GM23338 (cell line): ENCODE results near the gene UNC5B. TPM values are rescaled to one million over a fixed set of nuclear protein-coding genes. Genes with fewer than 3 reads are reported as not detected.

ENCODE experiments used
- ATAC-seq: fragments of 200-7000 bp; cut with Tn5 transposase; 3 replicates; pipeline ENCODE4 v1.9.1; 2020
- DNase-seq: peaks from one replicate; pipeline ENCODE4 v3.0.0-alpha.2; 2015; ENCODE audit warnings: low spot score
- H2AFZ ChIP-seq: fragments of 200-600 bp; sonication (generic); 2 replicates; pipeline ENCODE4 v1.8.0; 2016; ENCODE audit warnings: antibody characterized with exemption, mild to moderate bottlenecking, moderate library complexity
- H3F3A ChIP-seq: fragments of 200-600 bp; sonication (generic); replicated peaks from 2 replicates; pipeline ENCODE4 v1.8.0; 2017; ENCODE audit warnings: antibody characterized with exemption, mixed run types, low read depth
- H3K27ac ChIP-seq: fragments of 200-600 bp; sonication (generic); 2 replicates; pipeline ENCODE4 v1.6.1; 2016; ENCODE audit warnings: low read depth
- H3K27me3 ChIP-seq: fragments of 200-600 bp; sonication (generic); 2 replicates; pipeline ENCODE4 v1.8.0; 2016; ENCODE audit warnings: mild to moderate bottlenecking, mixed run types, moderate library complexity; ENCODE audit not compliant: insufficient read depth
- H3K36me3 ChIP-seq: fragments of 200-600 bp; sonication (generic); 2 replicates; pipeline ENCODE4 v1.8.0; 2016; ENCODE audit warnings: mild to moderate bottlenecking; ENCODE audit not compliant: insufficient read depth
- H3K4me1 ChIP-seq: fragments of 200-600 bp; sonication (generic); 2 replicates; pipeline ENCODE4 v1.8.0; 2016; ENCODE audit warnings: mild to moderate bottlenecking, moderate library complexity; ENCODE audit not compliant: insufficient read depth
- H3K4me2 ChIP-seq: fragments of 200-600 bp; sonication (generic); 2 replicates; pipeline ENCODE4 v1.7.1; 2017; ENCODE audit warnings: mixed run types
- H3K4me3 ChIP-seq: fragments of 200-600 bp; sonication (generic); 2 replicates; pipeline ENCODE4 v1.6.1; 2016; ENCODE audit warnings: mixed run types
- H3K79me2 ChIP-seq: fragments of 200-600 bp; sonication (generic); replicated peaks from 2 replicates; pipeline ENCODE4 v1.8.0; 2017; ENCODE audit warnings: mild to moderate bottlenecking; ENCODE audit not compliant: insufficient read depth
- H3K9me2 ChIP-seq: fragments of 200-600 bp; sonication (generic); 2 replicates; pipeline ENCODE4 v1.8.0; 2017; ENCODE audit not compliant: insufficient read depth
- H4K20me1 ChIP-seq: fragments of 200-600 bp; sonication (generic); replicated peaks from 2 replicates; pipeline ENCODE4 v1.8.0; 2017; ENCODE audit warnings: mild to moderate bottlenecking; ENCODE audit not compliant: insufficient read depth
- H3K27ac Mint-ChIP-seq: 2 replicates; pipeline ENCODE4 v1.8.0; 2020; ENCODE audit warnings: inconsistent platforms, mild to moderate bottlenecking, moderate library complexity, mixed read lengths
- H3K27me3 Mint-ChIP-seq: 3 replicates; pipeline ENCODE4 v1.8.0; 2022; ENCODE audit warnings: low read depth, mild to moderate bottlenecking, moderate library complexity, mixed read lengths, inconsistent platforms; ENCODE audit not compliant: insufficient read depth, poor library complexity
- H3K36me3 Mint-ChIP-seq: 3 replicates; pipeline ENCODE4 v1.8.0; 2021; ENCODE audit warnings: low read depth, mild to moderate bottlenecking, inconsistent platforms, moderate library complexity, mixed read lengths
- H3K4me1 Mint-ChIP-seq: 3 replicates; pipeline ENCODE4 v1.8.0; 2020; ENCODE audit warnings: mild to moderate bottlenecking, inconsistent platforms, mixed read lengths
- H3K4me3 Mint-ChIP-seq: 3 replicates; pipeline ENCODE4 v1.8.0; 2021; ENCODE audit warnings: moderate library complexity, mild to moderate bottlenecking, inconsistent platforms, mixed read lengths
- H3K9me3 Mint-ChIP-seq: 3 replicates; pipeline ENCODE4 v1.8.0; 2020; ENCODE audit warnings: moderate library complexity, mild to moderate bottlenecking, inconsistent platforms, mixed read lengths
- CTCF ChIP-seq, 2 experiments: fragments of 200-600 bp in 1 of 2; sonication (generic) in 1 of 2; conservative IDR thresholded peaks; 2 replicates each; pipeline versions ENCODE4 v1.5.1 to v1.6.1; 2016 to 2017; ENCODE audit warnings: antibody characterized with exemption in 2 of 2, low read depth in 2 of 2, mild to moderate bottlenecking in 2 of 2, moderate library complexity in 1 of 2
- ETS1 ChIP-seq: IDR thresholded peaks from 2 replicates; pipeline ENCODE4 v1.6.1; 2016; ENCODE audit warnings: antibody characterized with exemption
- EZH2 ChIP-seq: fragments of 200-600 bp; sonication (generic); IDR thresholded peaks from one replicate; pipeline ENCODE4 v1.8.0; 2017; ENCODE audit warnings: antibody characterized with exemption, mild to moderate bottlenecking, low read depth; ENCODE audit not compliant: unreplicated experiment
- EZH2phosphoT487 ChIP-seq: fragments of 200-600 bp; sonication (generic); IDR thresholded peaks from one replicate; pipeline ENCODE4 v1.8.1; 2018; ENCODE audit warnings: antibody characterized with exemption; ENCODE audit not compliant: unreplicated experiment
- JUNB ChIP-seq: IDR thresholded peaks from one replicate; pipeline ENCODE4 v1.6.1; 2016; ENCODE audit warnings: antibody characterized with exemption; ENCODE audit not compliant: unreplicated experiment
- POLR2AphosphoS5 ChIP-seq: IDR thresholded peaks from 2 replicates; pipeline ENCODE4 v1.6.1; 2016; ENCODE audit warnings: antibody characterized with exemption, low read depth
- REST ChIP-seq: IDR thresholded peaks from one replicate; pipeline ENCODE4 v1.6.1; 2018; ENCODE audit warnings: antibody characterized with exemption; ENCODE audit not compliant: unreplicated experiment
- STAT1 ChIP-seq: IDR thresholded peaks from one replicate; pipeline ENCODE4 v1.6.1; 2016; ENCODE audit warnings: antibody characterized with exemption; ENCODE audit not compliant: unreplicated experiment
- ZNF114 ChIP-seq: fragments of 250-450 bp; sonication (Bioruptor Pico); IDR thresholded peaks from 2 replicates; pipeline ENCODE4 v1.5.0; 2020; ENCODE audit warnings: mild to moderate bottlenecking, moderate library complexity
- ZNF331 ChIP-seq: fragments of 250-450 bp; sonication (Bioruptor Pico); IDR thresholded peaks from 2 replicates; pipeline ENCODE4 v1.5.0; 2020; ENCODE audit warnings: low read depth, mild to moderate bottlenecking, moderate library complexity
- ZNF462 ChIP-seq: fragments of 250-450 bp; sonication (Bioruptor Pico); IDR thresholded peaks from 2 replicates; pipeline ENCODE4 v1.5.0; 2020; ENCODE audit warnings: mild to moderate bottlenecking, moderate library complexity
- polyA plus RNA-seq: library from polyadenylated mRNA; unstranded; fragments of >200 nt; fragmentation: Nextera tagmentation; extraction: Ambion mirVana; gene quantifications from 2 replicates; pipeline ENCODE4 v1.2.1, GENCODE V29; 2016
- total RNA-seq: library from RNA; depleted of rRNA; stranded (reverse); fragments of >200 nt; shearing (Covaris generic); gene quantifications from 2 replicates; pipeline ENCODE4 v1.2.3, GENCODE V29; 2014

The UNC5B gene
- total and polyA plus RNA-seq, 2 experiments from 2014 or later = 8.0 to 31.2 TPM

- no peaks in the 10 kb centered on the region for H3K9me2 ChIP-seq
- DNase-seq (no peak), ATAC-seq (no peak)
- H2AFZ ChIP-seq = no peak overlapping the region
- H3F3A ChIP-seq = no peaks in the 10 kb centered on the region
- Mint-ChIP-seq H3K9me3 (no peaks in the 10 kb centered on the region), H3K27me3 (peaks cover 5% of the 10 kb centered on the region), H3K4me1 (peaks cover 38% of the 10 kb centered on the region), H3K4me3 (no peak overlapping the region), H3K36me3 (peaks cover 3% of the 10 kb centered on the region; the same call in 1 of the 3 replicates), H3K27ac (no peak overlapping the region)
- no peaks in the 10 kb centered on the region for H3K36me3 ChIP-seq
- no peak overlapping the region for H3K4me3 ChIP-seq
- peaks cover 20% of the 10 kb centered on the region; the same call in 1 of the 2 replicates for H3K4me1 ChIP-seq
- H3K4me2 ChIP-seq = no peak overlapping the region
- TF ChIP-seq REST (no peak), POLR2AphosphoS5 (no peak), ZNF114 (CRISPR knock-in tag) (no peak), STAT1 (no peak), ZNF331 (no peak), ZNF462 (CRISPR knock-in tag) (no peak), JUNB (no peak), EZH2phosphoT487 (no peak), ETS1 (no peak), EZH2 (no peak), CTCF (conservative IDR thresholded peaks at IDR 0.05; ENCODE audit: low read depth in 2 of 2) (no peak)
- H4K20me1 ChIP-seq = peaks cover 17% of the 10 kb centered on the region; the same call in 1 of the 2 replicates
- peaks cover 66% of the 10 kb centered on the region for H3K79me2 ChIP-seq
- H3K27ac ChIP-seq = no peak overlapping the region
- no peaks in the 10 kb centered on the region for H3K27me3 ChIP-seq
These were observed 13.1 kb downstream of the UNC5B start for GRCh38 chr10:71225291-71226058.
